Skin of body (tissue), 2 donors: ENCODE results near the gene MAPT. TPM values are rescaled to one million over a fixed set of nuclear protein-coding genes. Genes with fewer than 3 reads are reported as not detected.

Experiments
- DNase-seq: peaks from one replicate; lab custom pipeline; 2025; lab: John Stamatoyannopoulos, UW
- total RNA-seq: library from RNA; depleted of rRNA; stranded (reverse); fragments of >200 nt; gene quantifications from one replicate; pipeline ENCODE4 v1.2.3, GENCODE V29; 2014

MAPT gene
- total RNA-seq, 1 donor from 2014 or later, result 4.8 TPM

- no peak for DNase-seq
Observed at GRCh38 chr17:46027976-46028325, 133.6 kb downstream of the MAPT start.

GRCh38 chr17:46028374-46028773 lies 134.0 kb downstream of the MAPT start:
- DNase-seq, result no peak

- DNase-seq, result no peak
Observed at GRCh38 chr17:46028981-46029565, 134.7 kb downstream of the MAPT start.

- DNase-seq, result no peak
Observed at GRCh38 chr17:46029627-46030026, 135.3 kb downstream of the MAPT start.

GRCh38 chr17:46030752-46031151 lies 136.4 kb downstream of the MAPT start:
- DNase-seq, result no peak

- no peak for DNase-seq
Observed at GRCh38 chr17:46031440-46031839, 137.1 kb downstream of the MAPT start.

- DNase-seq, result no peak
Observed at GRCh38 chr17:46031920-46032319, 137.6 kb downstream of the MAPT start.

DNA sequence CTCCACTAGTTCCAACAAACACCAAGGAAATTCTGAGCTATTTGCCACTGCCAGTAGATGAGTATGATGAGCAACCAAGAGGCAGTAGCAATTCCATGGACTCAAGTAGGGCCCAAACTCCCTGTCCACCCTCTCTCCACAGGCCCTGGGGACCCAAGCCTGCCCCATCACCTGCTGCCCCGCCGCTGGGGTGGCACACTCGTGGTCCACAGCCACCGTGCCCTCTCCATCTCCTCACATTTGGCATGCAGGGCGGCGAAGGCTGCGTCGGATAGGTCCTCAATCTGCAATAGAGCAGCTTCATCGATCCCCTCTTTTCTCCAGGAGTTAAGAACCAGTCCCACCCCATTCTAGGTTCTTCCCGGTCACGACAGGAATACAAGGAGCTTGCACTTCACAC lies 138.6 kb downstream of the MAPT start:
- DNase-seq, result no peak

DNA sequence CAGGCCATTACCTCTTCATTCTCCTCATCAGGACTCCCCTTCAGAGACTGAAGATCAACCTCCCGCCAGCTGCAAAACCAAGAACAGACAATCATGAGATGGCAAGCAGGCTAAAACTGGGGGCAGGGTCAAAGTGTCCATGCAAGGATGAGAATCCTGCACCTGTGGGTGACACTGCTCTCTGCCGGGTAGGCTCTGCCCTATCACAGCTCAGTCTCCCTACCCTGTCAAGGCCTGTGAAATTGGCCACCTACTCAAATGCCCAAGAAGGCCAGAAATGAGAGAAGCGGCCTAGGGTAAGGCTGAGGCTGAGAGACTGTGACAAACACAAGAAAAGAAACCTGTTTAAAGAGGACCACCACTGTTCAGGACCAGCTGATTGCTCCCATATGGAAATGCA lies 139.0 kb downstream of the MAPT start:
- no peak for DNase-seq

- DNase-seq, result no peak
Observed at GRCh38 chr17:46035112-46035818, 140.9 kb downstream of the MAPT start.

DNA sequence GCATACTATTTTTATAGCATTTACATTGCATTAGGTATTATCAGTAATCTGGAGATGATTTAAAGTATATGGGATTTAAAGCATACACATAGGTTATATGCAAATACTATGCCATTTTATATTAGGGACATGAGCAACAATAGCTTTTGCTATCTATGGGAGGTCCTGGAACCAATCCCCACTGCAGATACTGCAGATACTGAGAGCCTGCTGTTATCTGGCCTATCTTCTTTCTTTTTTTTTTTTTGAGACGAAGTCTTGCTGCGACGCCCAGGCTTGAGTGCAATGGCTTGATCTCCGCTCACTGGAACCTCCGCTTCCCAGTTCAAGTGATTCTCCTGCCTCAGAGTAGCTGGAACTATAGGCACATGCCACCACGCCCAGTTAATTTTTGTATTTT lies 142.1 kb downstream of the MAPT start:
- DNase-seq, result no peak

DNA sequence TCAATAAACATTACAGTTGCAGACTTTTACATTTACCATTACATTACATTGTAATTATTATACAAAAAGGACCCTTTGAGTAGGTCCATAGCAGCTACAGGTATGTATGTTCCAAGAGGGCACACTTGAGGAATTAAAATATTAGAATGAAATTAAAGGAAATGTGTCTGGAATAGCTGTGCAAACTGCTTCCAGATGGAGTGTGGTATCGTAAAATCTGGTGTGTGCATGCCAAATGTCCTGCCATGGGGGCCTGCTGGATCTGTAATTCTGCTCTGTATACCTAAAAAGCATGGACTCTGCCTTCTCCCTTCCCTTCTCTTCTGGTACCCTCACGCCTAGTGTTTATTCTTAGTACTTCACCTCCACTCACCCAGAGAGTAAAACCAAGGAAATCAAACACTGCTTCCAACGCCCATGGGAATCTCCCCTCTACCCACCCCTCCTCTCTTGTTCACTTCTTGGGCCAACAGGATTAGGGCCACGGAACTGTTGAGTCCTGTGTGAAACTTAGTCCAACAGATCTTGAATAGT lies 143.4 kb downstream of the MAPT start:
- DNase-seq, result no peak

GRCh38 chr17:46038414-46038813 lies 144.1 kb downstream of the MAPT start:
- no peak for DNase-seq

GRCh38 chr17:46038937-46039336 lies 144.6 kb downstream of the MAPT start:
- no peak for DNase-seq

GRCh38 chr17:46039592-46040186 lies 145.3 kb downstream of the MAPT start:
- DNase-seq, result no peak

GRCh38 chr17:46042246-46042645 lies 147.9 kb downstream of the MAPT start:
- no peak for DNase-seq

DNA sequence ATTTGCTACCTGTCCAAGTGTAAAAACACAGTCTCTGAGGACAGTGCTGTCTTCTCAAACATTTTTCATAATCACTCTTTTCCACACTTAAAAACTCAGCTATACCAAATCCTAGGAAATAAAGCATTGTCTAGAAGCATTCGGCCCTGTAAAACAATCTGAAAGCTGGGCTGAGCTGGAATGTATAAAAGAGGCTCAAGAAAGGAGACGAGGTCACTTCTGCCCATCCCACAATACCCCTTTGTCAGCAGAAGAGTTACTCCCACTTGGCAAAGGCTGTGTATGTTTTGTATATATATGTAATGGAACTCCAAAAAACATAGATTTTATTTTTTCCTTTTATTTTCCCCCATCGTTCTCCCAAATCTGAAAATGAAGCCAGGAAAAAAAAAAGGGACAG lies 148.6 kb downstream of the MAPT start:
- no peak for DNase-seq

- no peak for DNase-seq
Observed at GRCh38 chr17:46043606-46044005, 149.3 kb downstream of the MAPT start.

GRCh38 chr17:46044286-46044928 lies 150.1 kb downstream of the MAPT start:
- DNase-seq, result peak; percentile 87

DNA sequence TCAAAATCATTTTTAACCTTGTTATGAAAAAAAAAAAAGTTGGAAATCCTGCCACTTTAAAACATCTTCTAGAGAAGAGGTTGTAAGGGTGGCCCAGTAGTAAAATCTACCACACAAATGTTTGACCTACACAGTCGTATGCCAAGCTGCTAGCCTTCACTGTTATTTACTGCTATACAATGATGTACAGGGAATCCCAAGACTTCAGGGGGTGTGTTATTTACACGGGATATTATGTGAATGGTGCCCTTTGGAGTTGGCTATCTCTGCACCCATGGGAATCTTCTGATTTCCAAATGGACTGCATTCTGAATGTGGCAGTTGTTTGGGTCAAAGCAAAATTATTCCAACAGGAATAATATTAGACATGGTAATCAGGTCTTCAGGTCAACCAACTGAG lies 150.6 kb downstream of the MAPT start:
- DNase-seq, result no peak

DNA sequence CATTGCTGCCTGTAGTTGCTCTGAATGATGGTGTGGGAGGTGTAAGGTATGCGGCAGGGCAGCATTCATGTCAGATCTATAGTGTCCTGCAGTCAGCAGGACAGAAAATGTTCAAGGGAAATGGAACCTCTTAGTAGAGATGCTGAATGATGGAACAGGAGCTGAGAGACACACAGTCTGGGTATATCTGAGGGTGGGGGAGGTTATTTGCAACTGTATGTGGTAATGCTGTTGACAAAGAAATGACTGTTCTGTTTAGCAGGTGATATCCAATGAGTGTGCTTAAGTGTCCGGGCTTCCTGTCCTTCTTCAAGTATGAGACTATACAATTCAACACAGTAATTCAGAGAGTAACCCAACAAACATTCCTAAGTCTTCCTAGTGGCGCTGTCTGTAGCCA lies 151.3 kb downstream of the MAPT start:
- DNase-seq, result no peak

GRCh38 chr17:46046957-46047356 lies 152.6 kb downstream of the MAPT start:
- no peak for DNase-seq
